Endodermal cell (in vitro differentiated cells): Measurements from ENCODE around the gene PROK2. TPM values are rescaled to one million over a fixed set of nuclear protein-coding genes. Genes with fewer than 3 reads are reported as not detected.

Experiments used
- DNase-seq: peaks from one replicate; pipeline ENCODE4 v3.0.0-alpha.2; 2017
- H3K27ac ChIP-seq: 2 replicates; pipeline ENCODE4 v1.5.1; 2013; ENCODE audit warnings: mild to moderate bottlenecking, low read depth, low read length, moderate library complexity
- H3K27me3 ChIP-seq: 2 replicates; pipeline ENCODE4 v1.6.1; 2013; ENCODE audit warnings: mild to moderate bottlenecking, low read length, moderate library complexity; ENCODE audit not compliant: insufficient read depth, control insufficient read depth, poor library complexity, severe bottlenecking
- H3K36me3 ChIP-seq: 2 replicates; pipeline ENCODE4 v1.7.0; 2013; ENCODE audit warnings: mild to moderate bottlenecking, low read length, moderate library complexity; ENCODE audit not compliant: control insufficient read depth, insufficient read depth
- H3K4me1 ChIP-seq: one replicate; pipeline ENCODE4 v1.7.0; 2013; ENCODE audit warnings: low read length; ENCODE audit not compliant: control insufficient read depth, insufficient read depth
- H3K4me3 ChIP-seq: 2 replicates; pipeline ENCODE4 v1.5.1; 2013; ENCODE audit warnings: mild to moderate bottlenecking, low read length, moderate library complexity
- H3K9ac ChIP-seq: 2 replicates; pipeline ENCODE4 v1.6.1; 2013; ENCODE audit warnings: mild to moderate bottlenecking, low read length, moderate library complexity; ENCODE audit not compliant: poor library complexity, severe bottlenecking; ENCODE audit errors: extremely low read depth
- H3K9me3 ChIP-seq: 2 replicates; pipeline ENCODE4 v1.6.1; 2013; ENCODE audit warnings: mild to moderate bottlenecking, low read length, moderate library complexity; ENCODE audit not compliant: control insufficient read depth
- H3K27ac Mint-ChIP-seq: 2 replicates; pipeline ENCODE4 v1.8.0; 2020; ENCODE audit warnings: mixed read lengths
- H3K27me3 Mint-ChIP-seq: 2 replicates; pipeline ENCODE4 v1.8.0; 2021; ENCODE audit warnings: mild to moderate bottlenecking, mixed read lengths; ENCODE audit not compliant: insufficient read depth
- H3K36me3 Mint-ChIP-seq: 2 replicates; pipeline ENCODE4 v1.8.0; 2020; ENCODE audit warnings: low read depth, mixed read lengths
- H3K4me1 Mint-ChIP-seq: 2 replicates; pipeline ENCODE4 v1.8.0; 2020; ENCODE audit warnings: mixed read lengths
- H3K4me3 Mint-ChIP-seq: 2 replicates; pipeline ENCODE4 v1.8.0; 2020; ENCODE audit warnings: mild to moderate bottlenecking, moderate library complexity, mixed read lengths
- H3K9me3 Mint-ChIP-seq: 2 replicates; pipeline ENCODE4 v1.8.0; 2020; ENCODE audit warnings: mild to moderate bottlenecking, mixed read lengths
- WGBS, 2 experiments: methylation state at CpG; one replicate each; pipeline versions ENCODE4 v1.1.5 to v1.1.7; 2013; ENCODE audit warnings: missing lambda C conversion rate in 2 of 2, mixed read lengths in 1 of 2; ENCODE audit not compliant: insufficient coverage in 1 of 2, insufficient read length in 1 of 2; 5-methylcytosine and 5-hydroxymethylcytosine counted together
- total RNA-seq, 2 donors: library from RNA; stranded (reverse); fragmentation: NEBNext Ultra II Directional in 1 of 2; extraction: Animal tissue kit (Norgen Biotek cat#: 25700) in 1 of 2; gene quantifications; 2 replicates in 1 of 2; 3 replicates in 1 of 2; pipeline ENCODE4 v1.2.1, GENCODE V29; 2021
- TF ChIP-seq, protein P1 (sequence below): fragments of 200-600 bp; sonication (generic); conservative IDR thresholded peaks from 2 replicates; pipeline ENCODE4 v1.5.0; 2021; ENCODE audit warnings: antibody characterized with exemption, mild to moderate bottlenecking

PROK2 gene
- total RNA-seq, 2 donors from 2014 or later: 0.29 TPM; not detected in 1

DNA sequence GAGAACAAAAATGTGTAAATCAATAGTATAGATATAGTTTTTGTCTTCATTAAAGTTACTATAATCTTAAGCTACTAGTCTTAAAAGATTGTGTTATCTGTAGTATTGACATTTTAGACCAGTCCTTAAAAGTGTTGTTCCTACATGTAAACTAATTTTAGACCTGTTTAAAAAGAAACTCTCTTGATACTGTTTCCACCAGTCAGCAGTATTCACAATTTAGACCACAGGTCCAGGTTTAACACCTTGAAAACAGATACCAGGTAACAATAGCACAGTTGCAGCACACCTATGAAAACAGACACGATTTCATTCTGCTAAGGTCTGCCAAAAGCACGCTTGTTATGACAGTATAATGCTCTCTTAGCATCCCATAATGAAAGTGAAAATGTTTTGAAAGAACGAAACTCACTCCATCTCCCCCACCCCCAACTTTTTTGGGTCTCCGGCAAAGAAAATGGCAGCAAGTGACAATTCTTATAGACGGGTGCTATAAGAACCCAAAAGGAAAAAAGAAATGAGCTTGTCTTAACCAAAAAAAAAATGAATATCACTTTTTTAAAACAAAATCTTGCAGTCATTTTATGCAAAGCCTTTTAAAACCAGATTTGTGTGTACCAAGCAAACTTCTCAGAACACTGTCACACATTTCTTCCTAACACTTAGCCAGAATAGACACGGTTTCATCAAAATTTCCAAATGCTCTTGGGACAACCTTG, 61.3 kb downstream of the PROK2 start:
- no peaks in the 10 kb centered on the region for H3K4me1 Mint-ChIP-seq
- Histone ChIP-seq H3K4me3 (peak overlapping the region; percentile 76), H3K36me3 (no peaks in the 10 kb centered on the region), H3K9me3 (no peaks in the 10 kb centered on the region), H3K27me3 (peaks cover 89% of the 10 kb centered on the region), H3K9ac (no peak overlapping the region), H3K4me1 (no peaks in the 10 kb centered on the region), H3K27ac (no peak overlapping the region)
- H3K9me3 Mint-ChIP-seq: no peaks in the 10 kb centered on the region
- peak overlapping the region; percentile 64 for H3K4me3 Mint-ChIP-seq
- DNase-seq: no peak
- TF ChIP-seq, protein P1, sequence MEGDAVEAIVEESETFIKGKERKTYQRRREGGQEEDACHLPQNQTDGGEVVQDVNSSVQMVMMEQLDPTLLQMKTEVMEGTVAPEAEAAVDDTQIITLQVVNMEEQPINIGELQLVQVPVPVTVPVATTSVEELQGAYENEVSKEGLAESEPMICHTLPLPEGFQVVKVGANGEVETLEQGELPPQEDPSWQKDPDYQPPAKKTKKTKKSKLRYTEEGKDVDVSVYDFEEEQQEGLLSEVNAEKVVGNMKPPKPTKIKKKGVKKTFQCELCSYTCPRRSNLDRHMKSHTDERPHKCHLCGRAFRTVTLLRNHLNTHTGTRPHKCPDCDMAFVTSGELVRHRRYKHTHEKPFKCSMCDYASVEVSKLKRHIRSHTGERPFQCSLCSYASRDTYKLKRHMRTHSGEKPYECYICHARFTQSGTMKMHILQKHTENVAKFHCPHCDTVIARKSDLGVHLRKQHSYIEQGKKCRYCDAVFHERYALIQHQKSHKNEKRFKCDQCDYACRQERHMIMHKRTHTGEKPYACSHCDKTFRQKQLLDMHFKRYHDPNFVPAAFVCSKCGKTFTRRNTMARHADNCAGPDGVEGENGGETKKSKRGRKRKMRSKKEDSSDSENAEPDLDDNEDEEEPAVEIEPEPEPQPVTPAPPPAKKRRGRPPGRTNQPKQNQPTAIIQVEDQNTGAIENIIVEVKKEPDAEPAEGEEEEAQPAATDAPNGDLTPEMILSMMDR: no peak
- 80 to 90% methylated on average over 5 to 6 of the region's 6 CpGs for WGBS, 2 experiments
- H3K27ac Mint-ChIP-seq: no peak overlapping the region
- H3K36me3 Mint-ChIP-seq: no peaks in the 10 kb centered on the region
- H3K27me3 Mint-ChIP-seq: peaks cover 86% of the 10 kb centered on the region

DNA sequence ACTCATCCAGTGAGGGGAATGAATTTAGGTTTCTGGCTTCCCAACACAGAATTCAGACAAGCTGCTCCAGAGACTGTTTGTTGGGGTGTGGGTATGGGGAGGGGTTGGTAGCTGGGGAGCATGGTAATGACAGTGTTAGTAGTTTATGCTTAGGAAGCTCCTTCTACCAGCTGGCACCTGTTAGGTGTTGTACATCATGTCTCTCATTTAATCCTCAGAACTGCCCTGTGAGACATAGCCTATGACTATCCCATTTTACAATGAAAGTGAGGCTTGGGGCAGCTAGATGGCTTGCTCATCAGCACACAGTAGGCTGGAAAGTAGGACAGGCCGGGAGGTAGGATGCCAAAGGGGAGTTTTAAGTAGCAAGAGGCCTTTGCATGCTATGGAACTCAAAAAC, 62.3 kb downstream of the PROK2 start:
- WGBS, 2 experiments: 92 to 100% methylated on average over 1 of the region's 1 CpG
- TF ChIP-seq, protein P1: no peak
- no peaks in the 10 kb centered on the region for H3K4me1 ChIP-seq
- H3K36me3 Mint-ChIP-seq: no peaks in the 10 kb centered on the region
- H3K4me1 Mint-ChIP-seq: no peaks in the 10 kb centered on the region
- no peak overlapping the region for H3K9ac ChIP-seq
- H3K9me3 Mint-ChIP-seq: no peaks in the 10 kb centered on the region
- no peaks in the 10 kb centered on the region for H3K36me3 ChIP-seq
- no peaks in the 10 kb centered on the region for H3K9me3 ChIP-seq
- no peak overlapping the region for H3K4me3 Mint-ChIP-seq
- DNase-seq: no peak
- H3K27ac ChIP-seq: no peak overlapping the region
- peaks cover 89% of the 10 kb centered on the region for H3K27me3 ChIP-seq
- H3K4me3 ChIP-seq: no peak overlapping the region
- peaks cover 83% of the 10 kb centered on the region for H3K27me3 Mint-ChIP-seq
- H3K27ac Mint-ChIP-seq: no peak overlapping the region

Other genes with a start within 250 kb of the PROK2 start
- gene FOXP1, start 201.4 kb downstream of the PROK2 start, total RNA-seq: 10 to 100 TPM; 41.7 to 94.3 TPM
- 1 to 10 TPM; 1.9 to 5.5 TPM for gene EIF4E3, start 59.7 kb downstream of the PROK2 start, total RNA-seq
- gene GPR27, start 31.3 kb downstream of the PROK2 start, total RNA-seq: 1 to 10 TPM; 7.4 to 7.9 TPM